ENCODE results near the gene DHRS13.

DNA sequence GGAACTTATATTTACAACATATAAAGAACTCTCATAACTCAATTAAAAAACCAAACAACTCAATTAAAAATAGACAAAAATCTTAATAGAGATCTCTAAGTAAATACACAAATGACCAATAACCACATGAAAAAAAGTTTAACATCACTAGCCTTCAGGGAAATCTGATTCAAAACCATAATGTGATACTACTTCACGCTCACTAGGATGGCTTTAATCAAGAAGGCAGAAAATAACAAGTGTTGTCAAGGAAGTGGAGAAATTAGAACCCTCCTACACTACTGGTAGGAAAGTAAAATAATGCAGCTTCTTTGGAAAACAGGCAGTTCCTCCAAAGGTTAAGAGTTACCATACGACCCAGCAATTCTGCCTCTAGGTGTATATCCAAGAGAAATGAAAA lies 40.0 kb upstream of the DHRS13 start:
- TF ChIP-seq, protein P1, sequence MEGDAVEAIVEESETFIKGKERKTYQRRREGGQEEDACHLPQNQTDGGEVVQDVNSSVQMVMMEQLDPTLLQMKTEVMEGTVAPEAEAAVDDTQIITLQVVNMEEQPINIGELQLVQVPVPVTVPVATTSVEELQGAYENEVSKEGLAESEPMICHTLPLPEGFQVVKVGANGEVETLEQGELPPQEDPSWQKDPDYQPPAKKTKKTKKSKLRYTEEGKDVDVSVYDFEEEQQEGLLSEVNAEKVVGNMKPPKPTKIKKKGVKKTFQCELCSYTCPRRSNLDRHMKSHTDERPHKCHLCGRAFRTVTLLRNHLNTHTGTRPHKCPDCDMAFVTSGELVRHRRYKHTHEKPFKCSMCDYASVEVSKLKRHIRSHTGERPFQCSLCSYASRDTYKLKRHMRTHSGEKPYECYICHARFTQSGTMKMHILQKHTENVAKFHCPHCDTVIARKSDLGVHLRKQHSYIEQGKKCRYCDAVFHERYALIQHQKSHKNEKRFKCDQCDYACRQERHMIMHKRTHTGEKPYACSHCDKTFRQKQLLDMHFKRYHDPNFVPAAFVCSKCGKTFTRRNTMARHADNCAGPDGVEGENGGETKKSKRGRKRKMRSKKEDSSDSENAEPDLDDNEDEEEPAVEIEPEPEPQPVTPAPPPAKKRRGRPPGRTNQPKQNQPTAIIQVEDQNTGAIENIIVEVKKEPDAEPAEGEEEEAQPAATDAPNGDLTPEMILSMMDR (IDR thresholded peaks at IDR 0.05) = no peak
- TF ChIP-seq ESRRA (IDR thresholded peaks at IDR 0.05; ENCODE audit: borderline replicate concordance, low read length) (no peak), BHLHE40 (IDR thresholded peaks at IDR 0.05; ENCODE audit: low read depth, low read length) (no peak), POLR2A (IDR thresholded peaks at IDR 0.05; ENCODE audit: low read length) (no peak), RARB (CRISPR knock-in tag; IDR thresholded peaks at IDR 0.05) (no peak), CHD2 (IDR thresholded peaks at IDR 0.05; ENCODE audit: low read length, partially characterized antibody) (no peak)
- TF ChIP-seq, protein P2, sequence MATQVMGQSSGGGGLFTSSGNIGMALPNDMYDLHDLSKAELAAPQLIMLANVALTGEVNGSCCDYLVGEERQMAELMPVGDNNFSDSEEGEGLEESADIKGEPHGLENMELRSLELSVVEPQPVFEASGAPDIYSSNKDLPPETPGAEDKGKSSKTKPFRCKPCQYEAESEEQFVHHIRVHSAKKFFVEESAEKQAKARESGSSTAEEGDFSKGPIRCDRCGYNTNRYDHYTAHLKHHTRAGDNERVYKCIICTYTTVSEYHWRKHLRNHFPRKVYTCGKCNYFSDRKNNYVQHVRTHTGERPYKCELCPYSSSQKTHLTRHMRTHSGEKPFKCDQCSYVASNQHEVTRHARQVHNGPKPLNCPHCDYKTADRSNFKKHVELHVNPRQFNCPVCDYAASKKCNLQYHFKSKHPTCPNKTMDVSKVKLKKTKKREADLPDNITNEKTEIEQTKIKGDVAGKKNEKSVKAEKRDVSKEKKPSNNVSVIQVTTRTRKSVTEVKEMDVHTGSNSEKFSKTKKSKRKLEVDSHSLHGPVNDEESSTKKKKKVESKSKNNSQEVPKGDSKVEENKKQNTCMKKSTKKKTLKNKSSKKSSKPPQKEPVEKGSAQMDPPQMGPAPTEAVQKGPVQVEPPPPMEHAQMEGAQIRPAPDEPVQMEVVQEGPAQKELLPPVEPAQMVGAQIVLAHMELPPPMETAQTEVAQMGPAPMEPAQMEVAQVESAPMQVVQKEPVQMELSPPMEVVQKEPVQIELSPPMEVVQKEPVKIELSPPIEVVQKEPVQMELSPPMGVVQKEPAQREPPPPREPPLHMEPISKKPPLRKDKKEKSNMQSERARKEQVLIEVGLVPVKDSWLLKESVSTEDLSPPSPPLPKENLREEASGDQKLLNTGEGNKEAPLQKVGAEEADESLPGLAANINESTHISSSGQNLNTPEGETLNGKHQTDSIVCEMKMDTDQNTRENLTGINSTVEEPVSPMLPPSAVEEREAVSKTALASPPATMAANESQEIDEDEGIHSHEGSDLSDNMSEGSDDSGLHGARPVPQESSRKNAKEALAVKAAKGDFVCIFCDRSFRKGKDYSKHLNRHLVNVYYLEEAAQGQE (IDR thresholded peaks at IDR 0.05) = no peak

Measured in A549 (cell line).